ENCODE data around the gene LPCAT1. TPM values are rescaled to one million over a fixed set of nuclear protein-coding genes. Genes with fewer than 3 reads are reported as not detected.

Gene LPCAT1
- total RNA-seq, 1 experiment from 2014 or later, result 75.0 TPM

DNA sequence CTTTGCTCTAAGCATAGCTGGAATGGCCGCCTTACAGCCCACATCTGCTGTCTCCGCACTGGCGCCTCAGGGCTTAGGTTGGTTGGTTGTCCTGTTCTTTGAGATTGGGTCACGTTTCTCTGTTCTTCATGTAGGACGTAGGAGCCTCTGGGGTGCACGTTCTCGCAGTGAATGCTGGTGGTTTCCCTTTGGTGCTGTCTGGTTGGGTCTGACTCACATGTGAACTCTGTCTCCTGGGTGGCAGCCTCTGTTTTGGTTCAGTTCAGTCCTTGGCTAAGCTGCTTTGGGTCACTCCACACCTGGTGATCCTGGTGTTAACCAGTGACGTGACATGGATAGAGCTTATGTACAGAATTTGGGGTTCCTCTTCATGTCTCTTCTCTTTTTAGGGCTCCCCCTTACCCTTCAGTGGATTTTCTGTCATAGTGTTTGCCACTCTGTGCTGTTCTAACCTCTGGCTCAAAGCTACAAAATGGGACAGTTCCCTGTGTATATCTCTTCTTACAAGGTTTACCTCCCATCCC is 12.6 kb upstream of the LPCAT1 start:
- Histone ChIP-seq H3K4me1 (ENCODE audit: control insufficient read depth in 1 of 2, insufficient read depth in 2 of 2, low read length in 2 of 2) (no peaks in the 10 kb centered on the region), H3K9me2 (ENCODE audit: insufficient read depth) (no peaks in the 10 kb centered on the region), H3K4me3 (replicated peaks in 1 of 2; ENCODE audit: low read depth in 1 of 2, low read length in 2 of 2) (no peak overlapping the region), H3K9me3 (ENCODE audit: control insufficient read depth in 1 of 2, insufficient read depth in 1 of 2, low read depth in 1 of 2, low read length in 2 of 2) (no peaks in the 10 kb centered on the region), H3K27me3 (ENCODE audit: insufficient read depth, low read length) (0 out of 2 replicates have a peak, but pooled peaks cover 10% of the 10 kb centered on the region), H3K9ac (ENCODE audit: low read length) (no peak overlapping the region), H2AFZ (ENCODE audit: low read depth, low read length, poor library complexity, severe bottlenecking) (no peak overlapping the region), H3K79me2 (ENCODE audit: insufficient read depth, low read length) (no peaks in the 10 kb centered on the region), H3K27ac (ENCODE audit: low read depth, low read length) (no peak overlapping the region), H4K20me1 (ENCODE audit: insufficient read depth) (no peaks in the 10 kb centered on the region), H3K4me2 (ENCODE audit: low read length) (no peak overlapping the region), H3K36me3 (ENCODE audit: control insufficient read depth in 1 of 2, insufficient read depth in 2 of 2, low read length in 2 of 2) (no peaks in the 10 kb centered on the region)
- no TSS peak for BruUV-seq (replicated peaks)
- intact Hi-C loops (cut with micrococcal nuclease), result no loop called here
- no peak for TF ChIP-seq CTCF (IDR thresholded peaks at IDR 0.05 in 2 of 3, conservative IDR thresholded peaks at IDR 0.05 in 1 of 3; ENCODE audit: borderline replicate concordance in 1 of 3, insufficient read depth in 1 of 3, low read depth in 2 of 3, low read length in 2 of 3)
- no peak for TF ChIP-seq POLR2A (IDR thresholded peaks at IDR 0.05; ENCODE audit: borderline replicate concordance, extremely low read depth, insufficient read depth, insufficient read length)
- TF ChIP-seq RAD21 (IDR thresholded peaks at IDR 0.05; ENCODE audit: low read depth), result no peak
- TF ChIP-seq YY1 (IDR thresholded peaks at IDR 0.05; ENCODE audit: extremely low read depth, insufficient replicate concordance, low read depth, low read length), result no peak
- no peak for TF ChIP-seq ATF3 (IDR thresholded peaks at IDR 0.05)
- TF ChIP-seq, protein P1, sequence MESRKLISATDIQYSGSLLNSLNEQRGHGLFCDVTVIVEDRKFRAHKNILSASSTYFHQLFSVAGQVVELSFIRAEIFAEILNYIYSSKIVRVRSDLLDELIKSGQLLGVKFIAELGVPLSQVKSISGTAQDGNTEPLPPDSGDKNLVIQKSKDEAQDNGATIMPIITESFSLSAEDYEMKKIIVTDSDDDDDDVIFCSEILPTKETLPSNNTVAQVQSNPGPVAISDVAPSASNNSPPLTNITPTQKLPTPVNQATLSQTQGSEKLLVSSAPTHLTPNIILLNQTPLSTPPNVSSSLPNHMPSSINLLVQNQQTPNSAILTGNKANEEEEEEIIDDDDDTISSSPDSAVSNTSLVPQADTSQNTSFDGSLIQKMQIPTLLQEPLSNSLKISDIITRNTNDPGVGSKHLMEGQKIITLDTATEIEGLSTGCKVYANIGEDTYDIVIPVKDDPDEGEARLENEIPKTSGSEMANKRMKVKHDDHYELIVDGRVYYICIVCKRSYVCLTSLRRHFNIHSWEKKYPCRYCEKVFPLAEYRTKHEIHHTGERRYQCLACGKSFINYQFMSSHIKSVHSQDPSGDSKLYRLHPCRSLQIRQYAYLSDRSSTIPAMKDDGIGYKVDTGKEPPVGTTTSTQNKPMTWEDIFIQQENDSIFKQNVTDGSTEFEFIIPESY (IDR thresholded peaks at IDR 0.05; ENCODE audit: extremely low read depth, insufficient replicate concordance, low read length), result no peak
- no peak for TF ChIP-seq ZFX (IDR thresholded peaks at IDR 0.05)
- no peak for TF ChIP-seq POLR2AphosphoS5 (IDR thresholded peaks at IDR 0.05; ENCODE audit: low read depth, low read length)
- no peak for TF ChIP-seq TCF7L2 (IDR thresholded peaks at IDR 0.05; ENCODE audit: borderline replicate concordance, extremely low read depth, insufficient read depth, insufficient read length)
- TF ChIP-seq REST (IDR thresholded peaks at IDR 0.05; ENCODE audit: low read depth), result no peak
- no peak for TF ChIP-seq CBX3 (IDR thresholded peaks at IDR 0.05; ENCODE audit: low read depth)
- ChIA-PET CTCF (no interaction called here), POLR2A (no interaction called here), RAD21 (ENCODE audit: low non-redundant PET in 1 of 2, low total read pairs in 2 of 2, uncharacterized antibody in 2 of 2, unreplicated experiment in 2 of 2) (no interaction called here)
- no peak for DNase-seq (ENCODE audit: low read depth, low spot score)
- no peak for ATAC-seq

Measured in HCT116 (cell line).